ENCODE data around the gene GPR12.

The GPR12 gene

GRCh38 chr13:26772531-26772930, 11.9 kb upstream of the GPR12 start:
- Histone ChIP-seq H3K9me2 (ENCODE audit: low read depth, low read length) (no peaks in the 10 kb centered on the region), H3K27me3 (ENCODE audit: insufficient read depth, low read length) (no peaks in the 10 kb centered on the region), H3K4me2 (ENCODE audit: low read length) (no peak overlapping the region), H3F3A (ENCODE audit: insufficient read depth, low read length) (no peaks in the 10 kb centered on the region), H3K9me3 (ENCODE audit: low read length) (no peaks in the 10 kb centered on the region), H2AFZ (ENCODE audit: low read length) (no peak overlapping the region), H3K36me3 (ENCODE audit: insufficient read depth, low read length) (no peaks in the 10 kb centered on the region), H3K79me2 (ENCODE audit: insufficient read depth, low read length) (no peaks in the 10 kb centered on the region), H3K27ac (ENCODE audit: low read depth, low read length, poor library complexity, severe bottlenecking) (no peak overlapping the region), H3K4me3 (ENCODE audit: low read depth, low read length, poor library complexity, severe bottlenecking) (no peak overlapping the region), H3K4me1 (ENCODE audit: insufficient read depth, low read length, severe bottlenecking) (no peaks in the 10 kb centered on the region), H3K9ac (ENCODE audit: low read length) (no peak overlapping the region), H4K20me1 (ENCODE audit: insufficient read depth, low read length) (no peaks in the 10 kb centered on the region)
- no peak for TF ChIP-seq EZH2 (IDR thresholded peaks at IDR 0.05; ENCODE audit: borderline replicate concordance, low read length)
- TF ChIP-seq, protein P1, sequence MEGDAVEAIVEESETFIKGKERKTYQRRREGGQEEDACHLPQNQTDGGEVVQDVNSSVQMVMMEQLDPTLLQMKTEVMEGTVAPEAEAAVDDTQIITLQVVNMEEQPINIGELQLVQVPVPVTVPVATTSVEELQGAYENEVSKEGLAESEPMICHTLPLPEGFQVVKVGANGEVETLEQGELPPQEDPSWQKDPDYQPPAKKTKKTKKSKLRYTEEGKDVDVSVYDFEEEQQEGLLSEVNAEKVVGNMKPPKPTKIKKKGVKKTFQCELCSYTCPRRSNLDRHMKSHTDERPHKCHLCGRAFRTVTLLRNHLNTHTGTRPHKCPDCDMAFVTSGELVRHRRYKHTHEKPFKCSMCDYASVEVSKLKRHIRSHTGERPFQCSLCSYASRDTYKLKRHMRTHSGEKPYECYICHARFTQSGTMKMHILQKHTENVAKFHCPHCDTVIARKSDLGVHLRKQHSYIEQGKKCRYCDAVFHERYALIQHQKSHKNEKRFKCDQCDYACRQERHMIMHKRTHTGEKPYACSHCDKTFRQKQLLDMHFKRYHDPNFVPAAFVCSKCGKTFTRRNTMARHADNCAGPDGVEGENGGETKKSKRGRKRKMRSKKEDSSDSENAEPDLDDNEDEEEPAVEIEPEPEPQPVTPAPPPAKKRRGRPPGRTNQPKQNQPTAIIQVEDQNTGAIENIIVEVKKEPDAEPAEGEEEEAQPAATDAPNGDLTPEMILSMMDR (IDR thresholded peaks at IDR 0.05; ENCODE audit: low read length) = no peak

- Histone ChIP-seq H3K4me3 (ENCODE audit: low read depth, low read length, poor library complexity, severe bottlenecking) (no peak overlapping the region), H3K79me2 (ENCODE audit: insufficient read depth, low read length) (no peaks in the 10 kb centered on the region), H4K20me1 (ENCODE audit: insufficient read depth, low read length) (no peaks in the 10 kb centered on the region), H3K27ac (ENCODE audit: low read depth, low read length, poor library complexity, severe bottlenecking) (no peak overlapping the region), H3K36me3 (ENCODE audit: insufficient read depth, low read length) (no peaks in the 10 kb centered on the region), H3K9ac (ENCODE audit: low read length) (no peak overlapping the region), H3K4me1 (ENCODE audit: insufficient read depth, low read length, severe bottlenecking) (no peaks in the 10 kb centered on the region), H3F3A (ENCODE audit: insufficient read depth, low read length) (no peaks in the 10 kb centered on the region), H3K9me2 (ENCODE audit: low read depth, low read length) (no peaks in the 10 kb centered on the region), H3K4me2 (ENCODE audit: low read length) (no peak overlapping the region), H3K9me3 (ENCODE audit: low read length) (no peaks in the 10 kb centered on the region), H3K27me3 (ENCODE audit: insufficient read depth, low read length) (no peaks in the 10 kb centered on the region), H2AFZ (ENCODE audit: low read length) (no peak overlapping the region)
- TF ChIP-seq, protein P1 (IDR thresholded peaks at IDR 0.05; ENCODE audit: low read length) = no peak
- TF ChIP-seq EZH2 (IDR thresholded peaks at IDR 0.05; ENCODE audit: borderline replicate concordance, low read length) = no peak
Observed at GRCh38 chr13:26771796-26772195, 11.2 kb upstream of the GPR12 start.

DNA sequence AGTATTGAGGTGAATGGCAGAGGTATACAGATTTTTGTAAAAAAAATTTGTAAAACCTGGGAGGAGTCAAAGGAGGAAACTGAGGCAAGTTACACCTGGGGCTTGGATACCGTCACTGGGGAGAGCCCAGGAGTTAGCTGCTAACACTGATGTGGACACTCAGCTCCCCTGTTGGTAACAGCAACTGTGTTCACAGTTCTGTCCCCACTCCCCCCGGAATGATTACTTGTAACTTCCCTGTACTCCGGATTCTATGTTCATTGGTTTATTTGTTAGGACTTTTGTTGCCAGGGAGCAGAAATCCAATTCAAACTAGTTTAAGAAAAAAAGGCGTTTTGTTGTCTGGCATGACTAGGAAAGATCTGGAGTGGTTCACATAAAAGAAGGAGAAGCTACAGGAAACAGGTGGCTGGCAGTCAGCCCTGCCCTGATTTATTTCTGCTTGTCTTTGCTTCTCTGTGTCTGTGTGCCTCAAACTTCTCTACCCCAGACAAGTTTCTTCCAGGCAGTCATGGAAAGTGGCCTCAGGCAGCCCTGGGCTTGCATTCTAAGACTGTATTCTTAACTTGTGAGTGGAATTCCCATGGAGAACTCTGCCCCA, 2.3 kb upstream of the GPR12 start:
- Histone ChIP-seq H3K27me3 (ENCODE audit: insufficient read depth, low read length) (no peaks in the 10 kb centered on the region), H3K27ac (ENCODE audit: low read depth, low read length, poor library complexity, severe bottlenecking) (no peak overlapping the region), H3K4me2 (ENCODE audit: low read length) (no peak overlapping the region), H3F3A (ENCODE audit: insufficient read depth, low read length) (no peaks in the 10 kb centered on the region), H4K20me1 (ENCODE audit: insufficient read depth, low read length) (no peaks in the 10 kb centered on the region), H3K4me1 (ENCODE audit: insufficient read depth, low read length, severe bottlenecking) (no peaks in the 10 kb centered on the region), H3K9ac (ENCODE audit: low read length) (no peak overlapping the region), H3K79me2 (ENCODE audit: insufficient read depth, low read length) (no peaks in the 10 kb centered on the region), H3K4me3 (ENCODE audit: low read depth, low read length, poor library complexity, severe bottlenecking) (no peak overlapping the region), H2AFZ (ENCODE audit: low read length) (no peak overlapping the region), H3K36me3 (ENCODE audit: insufficient read depth, low read length) (no peaks in the 10 kb centered on the region), H3K9me3 (ENCODE audit: low read length) (no peaks in the 10 kb centered on the region), H3K9me2 (ENCODE audit: low read depth, low read length) (no peaks in the 10 kb centered on the region)
- no peak for TF ChIP-seq EZH2 (IDR thresholded peaks at IDR 0.05; ENCODE audit: borderline replicate concordance, low read length)
- TF ChIP-seq, protein P1 (IDR thresholded peaks at IDR 0.05; ENCODE audit: low read length) = no peak

Measured in OCI-LY1 (cell line).